ENCODE measurements around the gene PTPRJ. TPM values are rescaled to one million over a fixed set of nuclear protein-coding genes. Genes with fewer than 3 reads are reported as not detected.

Gene PTPRJ
- total and polyA plus RNA-seq, 2 donors (not counting 3 experiments of a cell fraction or from before 2014, with no cell fraction given): 3.1 to 7.7 TPM

- Histone ChIP-seq H3K79me2 (ENCODE audit: control insufficient read depth, insufficient read depth, low read length) (no peaks in the 10 kb centered on the region), H3K9me3 (replicated peaks; ENCODE audit: control insufficient read depth, insufficient read depth, low read length) (no peaks in the 10 kb centered on the region), H3K27ac (ENCODE audit: insufficient read depth, low read depth, low read length) (no peak overlapping the region), H3K4me3 (replicated peaks in 1 of 3; ENCODE audit: insufficient read depth in 1 of 3, low read depth in 1 of 3, low read length in 3 of 3) (no peak overlapping the region), H3K4me1 (ENCODE audit: control insufficient read depth, extremely low read depth, insufficient read depth, low read length) (peaks cover 8% of the 10 kb centered on the region), H2AFZ (ENCODE audit: low read depth, low read length) (no peak overlapping the region), H3K9ac (replicated peaks; ENCODE audit: extremely low read depth, insufficient read depth, low read length) (no peak overlapping the region), H3K36me3 (ENCODE audit: control insufficient read depth in 2 of 2, extremely low read depth in 1 of 2, insufficient read depth in 2 of 2, low read length in 2 of 2) (no peaks in the 10 kb centered on the region), H3K27me3 (ENCODE audit: control insufficient read depth in 2 of 2, insufficient read depth in 2 of 2, low read length in 2 of 2) (no peaks in the 10 kb centered on the region), H4K20me1 (replicated peaks; ENCODE audit: control insufficient read depth, extremely low read depth, insufficient read depth, low read length) (no peaks in the 10 kb centered on the region), H3K4me2 (ENCODE audit: insufficient read depth, low read length) (no peak overlapping the region), H3K9me1 (replicated peaks; ENCODE audit: control insufficient read depth, extremely low read depth, insufficient read depth, low read length) (no peaks in the 10 kb centered on the region)
- no peak for FAIRE-seq
- TF ChIP-seq POLR2AphosphoS5 (IDR thresholded peaks at IDR 0.05; ENCODE audit: insufficient read depth, low read depth, low read length): no peak
- TF ChIP-seq POLR2A (IDR thresholded peaks at IDR 0.05; ENCODE audit: low read depth, low read length): no peak
- no peak for TF ChIP-seq GATA2 (IDR thresholded peaks at IDR 0.05; ENCODE audit: insufficient read depth, insufficient read length, low read depth, low read length)
- TF ChIP-seq CTCF (IDR thresholded peaks at IDR 0.05; ENCODE audit: extremely low read depth in 1 of 2, insufficient read depth in 1 of 2, low read depth in 1 of 2, low read length in 2 of 2): no peak
- no peak for TF ChIP-seq FOS (IDR thresholded peaks at IDR 0.05; ENCODE audit: borderline replicate concordance, insufficient read depth, low read length)
- TF ChIP-seq JUN (IDR thresholded peaks at IDR 0.05; ENCODE audit: borderline replicate concordance, insufficient read depth, insufficient read length, low read depth): no peak
- no peak for TF ChIP-seq MYC (IDR thresholded peaks at IDR 0.05; ENCODE audit: low read depth, low read length)
- TF ChIP-seq, protein P1, sequence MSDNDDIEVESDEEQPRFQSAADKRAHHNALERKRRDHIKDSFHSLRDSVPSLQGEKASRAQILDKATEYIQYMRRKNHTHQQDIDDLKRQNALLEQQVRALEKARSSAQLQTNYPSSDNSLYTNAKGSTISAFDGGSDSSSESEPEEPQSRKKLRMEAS (IDR thresholded peaks at IDR 0.05; ENCODE audit: insufficient read depth, insufficient read length): no peak
- TF ChIP-seq EZH2 (IDR thresholded peaks at IDR 0.05; ENCODE audit: borderline replicate concordance, low read depth, low read length, severe bottlenecking): no peak
- CTCF ChIA-PET: interaction anchor here (1.9 kb wide), 1 partner anchor 29 kb away, joined by 6 read pairs; no protein-coding TSS in a partner anchor
- dilution Hi-C loops (cut with MboI; ENCODE audit: extremely low pct_ligation_motif_present, low sequenced_read_pairs) (no loop called here), intact Hi-C loops (cut with micrococcal nuclease) (loop anchor here (2.0 kb wide), 1 partner anchor 18 kb away; no protein-coding TSS in a partner anchor)
- DNase-seq (ENCODE audit: low read depth, low spot score): no peak
- POLR2A ChIA-PET: no interaction called here
- BruUV-seq (replicated peaks): no TSS peak
These were observed 100.0 kb downstream of the PTPRJ start for GRCh38 chr11:48080301-48080861.

Data from endothelial cell of umbilical vein (primary cell).